Mesenteric fat pad (tissue), 1 donor: ENCODE measurements around the gene APOF. TPM values are rescaled to one million over a fixed set of nuclear protein-coding genes. Genes with fewer than 3 reads are reported as not detected.
"Not testable (repeated sequence)": the region's sequence is repeated elsewhere in the genome, so short reads cannot be mapped to it uniquely, and the experiment has no call there.

Experiments
- DNase-seq: peaks from one replicate; pipeline ENCODE4 v3.0.0-alpha.2; 2020; ENCODE audit warnings: low spot score
- total RNA-seq: library from RNA; stranded (reverse); fragmentation: NEBNext Ultra II Directional; extraction: Animal tissue kit (Norgen Biotek cat#: 25700); gene quantifications from one replicate; pipeline ENCODE4 v1.2.1, GENCODE V29; 2021
- donor health status: DM: yes; HTN: yes; CAD: no.

Gene APOF
- total RNA-seq, 1 donor from 2014 or later, result not detected

- DNase-seq, result no peak
These were observed 29.4 kb downstream of the APOF start for GRCh38 chr12:56333197-56333678.

- no peak for DNase-seq
These were observed 30.0 kb downstream of the APOF start for GRCh38 chr12:56332512-56333196.

DNA sequence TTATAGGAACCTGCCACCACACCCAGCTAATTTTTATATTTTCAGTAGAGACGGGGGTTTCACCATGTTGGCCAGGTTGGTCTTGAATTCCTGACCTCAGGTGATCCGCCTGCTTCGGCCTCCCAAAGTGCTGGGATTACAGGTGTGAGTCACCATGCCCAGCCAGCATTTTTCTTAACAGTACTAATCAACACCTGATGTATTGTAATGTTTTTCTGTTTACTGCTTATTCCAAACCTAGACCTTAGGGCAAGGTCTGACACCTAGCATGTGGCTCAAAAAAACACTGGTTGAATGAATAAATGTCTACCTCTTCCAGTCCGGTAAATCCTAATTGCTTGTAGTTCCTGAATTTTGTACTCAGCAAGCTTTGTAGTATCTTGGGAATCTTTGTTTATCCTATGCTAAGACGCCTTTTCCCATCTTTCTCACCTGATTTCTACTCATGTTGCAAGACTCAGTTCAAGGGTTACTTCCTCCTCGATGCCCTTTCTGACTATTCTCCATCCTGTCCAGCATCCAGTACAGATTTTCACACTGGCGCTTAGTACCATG is 31.6 kb downstream of the APOF start:
- no peak for DNase-seq

- DNase-seq, result no peak
These were observed 36.1 kb downstream of the APOF start for GRCh38 chr12:56326533-56326932.

DNA sequence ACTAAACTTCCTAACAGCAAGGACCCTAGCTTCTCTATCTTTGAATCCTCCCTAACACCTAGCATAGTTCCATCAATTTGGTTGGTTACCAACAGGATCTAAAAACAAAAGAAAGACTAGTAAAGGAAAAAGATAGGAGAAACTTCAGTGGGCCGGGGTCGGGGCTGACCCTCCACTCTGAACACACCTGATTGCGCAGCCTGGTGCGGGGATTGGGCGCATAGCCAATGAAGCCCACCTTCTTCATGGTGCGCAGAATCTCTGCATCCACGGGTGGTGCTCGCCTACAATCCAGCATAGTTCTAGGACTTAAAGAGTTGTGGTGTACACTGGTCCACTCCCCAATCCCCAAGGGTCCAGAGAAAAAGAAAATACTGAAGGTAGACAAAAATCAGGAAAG is 36.5 kb downstream of the APOF start:
- no peak for DNase-seq

DNA sequence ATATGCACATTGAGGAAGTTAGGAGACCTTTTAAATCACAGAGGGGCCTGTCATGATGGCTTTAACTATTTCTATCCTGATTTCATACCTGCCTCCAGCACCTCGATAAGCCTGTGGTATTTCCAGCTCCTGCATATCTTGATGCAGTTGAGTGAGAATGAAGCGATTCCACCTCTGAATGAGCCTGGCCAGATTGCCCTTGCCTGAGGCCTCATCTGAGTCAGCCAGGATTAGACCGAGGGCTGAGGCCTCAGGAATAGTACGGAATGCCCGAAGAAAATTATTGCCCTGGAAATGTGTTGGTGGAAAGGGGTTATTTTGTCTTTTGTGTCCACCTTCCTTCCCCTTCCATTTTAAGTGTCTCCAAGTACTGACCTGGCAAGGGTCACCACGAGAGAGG is 38.5 kb downstream of the APOF start:
- DNase-seq, result no peak

- DNase-seq, result not testable (repeated sequence)
These were observed 41.0 kb downstream of the APOF start for GRCh38 chr12:56321610-56322009.

- no peak for DNase-seq
These were observed 41.6 kb downstream of the APOF start for GRCh38 chr12:56321027-56321426.

DNA sequence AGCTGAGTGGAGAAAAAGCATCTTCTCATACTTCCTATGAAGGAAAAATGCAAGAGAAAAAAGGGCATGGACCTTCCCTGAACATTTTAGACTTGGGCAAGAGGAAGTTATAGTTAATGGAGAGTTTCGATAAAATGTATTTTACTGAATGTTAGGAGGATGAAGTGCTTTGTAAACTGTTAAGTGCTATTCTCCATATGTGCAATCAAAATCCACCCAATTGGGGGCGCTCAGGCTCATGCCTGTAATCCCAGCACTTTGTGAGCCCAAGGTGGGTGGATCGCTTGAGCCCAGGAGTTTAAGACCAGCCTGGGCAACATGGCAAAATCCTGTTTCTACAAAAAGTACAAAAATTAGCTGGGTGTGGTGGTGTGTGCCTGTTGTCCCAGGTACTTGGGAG is 45.0 kb downstream of the APOF start:
- DNase-seq, result no peak

DNA sequence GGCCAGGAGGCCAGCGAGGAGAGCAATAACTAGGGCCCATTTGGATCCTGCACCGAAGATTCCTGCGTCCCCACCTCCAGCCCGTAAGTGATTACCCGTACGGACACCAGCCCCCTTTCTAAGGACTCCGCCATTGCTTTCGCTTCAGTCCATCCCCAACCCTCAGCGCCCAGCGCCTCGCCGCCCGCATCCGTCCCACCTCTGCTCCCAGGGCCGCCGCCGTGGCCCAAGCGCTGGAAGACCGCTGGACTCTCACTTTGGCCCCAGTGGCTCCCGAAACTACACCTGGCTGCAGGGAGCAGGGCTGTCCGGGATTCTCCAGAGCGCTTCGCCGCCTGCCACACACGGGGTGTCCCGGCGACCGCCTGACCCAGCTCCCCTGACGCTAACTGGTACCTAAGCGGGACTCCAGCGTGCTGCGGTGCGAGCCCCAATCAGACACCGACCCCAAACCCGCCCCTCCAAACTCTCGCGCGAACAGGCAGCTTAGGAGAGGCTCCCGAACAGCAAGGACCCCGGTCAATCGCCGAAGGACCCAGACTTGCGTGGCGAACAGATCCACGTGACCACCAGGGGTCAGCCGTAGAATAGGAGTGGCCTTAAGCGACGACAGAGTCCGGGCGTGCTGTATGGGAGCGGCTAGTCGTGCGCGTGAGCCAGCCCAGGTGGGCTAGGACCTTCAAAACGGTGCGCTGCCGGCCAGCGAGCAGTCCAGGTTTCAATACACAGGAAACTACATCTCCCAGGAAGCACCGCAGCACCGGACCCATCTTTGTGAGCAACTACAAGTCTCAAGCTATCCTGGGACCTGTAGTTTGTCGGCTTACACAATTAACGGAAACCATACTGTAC is 46.8 kb downstream of the APOF start, which contains the start of gene CNPY2:
Gene CNPY2, minus strand, starts transcription at position 367 of the 852 bp plus-strand sequence. CDS start 771 bp downstream, outside the sequence.
- peak; percentile 96 for DNase-seq

DNA sequence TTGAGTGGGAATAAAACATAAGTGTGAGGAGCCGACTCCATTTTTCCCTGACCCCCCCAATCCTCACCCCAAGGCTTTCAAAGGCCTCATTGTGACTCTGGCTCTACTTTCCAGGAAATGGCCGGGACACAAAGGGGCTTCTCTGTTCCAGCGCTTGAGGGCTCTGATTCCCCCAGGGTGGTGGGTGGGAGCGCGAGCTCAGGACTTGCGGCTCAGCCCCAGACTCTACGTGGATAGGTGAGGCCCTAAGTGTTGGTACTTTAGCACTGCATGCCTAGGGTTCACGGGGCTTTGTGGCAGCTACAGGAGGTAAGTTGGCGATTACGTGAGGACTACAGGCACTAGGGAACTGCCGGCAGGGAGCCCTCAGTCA is 47.4 kb downstream of the APOF start:
- DNase-seq, result no peak

DNA sequence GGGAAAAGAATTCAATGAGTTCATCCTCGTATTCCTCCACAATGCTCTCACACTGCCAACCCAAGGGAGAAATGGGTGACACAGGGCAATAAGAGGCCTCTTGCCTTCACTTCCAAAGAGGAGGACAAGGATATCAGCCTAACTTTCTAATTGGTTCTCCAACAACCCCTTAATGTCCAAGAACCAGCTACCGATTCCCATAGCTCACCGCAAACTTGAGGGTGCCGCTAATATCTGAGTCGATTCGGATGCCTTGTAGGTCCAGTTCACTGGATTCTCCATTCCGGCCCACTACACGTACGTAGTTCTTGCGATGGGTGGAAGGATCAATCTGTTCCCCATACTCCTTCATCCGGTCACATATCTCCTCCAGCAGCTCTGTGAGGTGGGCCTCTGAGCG is 51.7 kb downstream of the APOF start:
- DNase-seq, result no peak

Other genes starting within 250 kb of the APOF start
- 2,287 TPM for gene RPL41, start 246.2 kb downstream of the APOF start, total RNA-seq
- gene ZC3H10, start 244.6 kb downstream of the APOF start, total RNA-seq, result 7.9 TPM
- 435 TPM for gene ESYT1, start 234.6 kb downstream of the APOF start, total RNA-seq
- gene MYL6B, start 210.3 kb downstream of the APOF start, total RNA-seq, result 41.3 TPM
- gene MYL6, start 204.5 kb downstream of the APOF start, total RNA-seq, result 2,743 TPM
- gene SMARCC2, start 173.4 kb downstream of the APOF start, total RNA-seq, result 113 TPM
- gene RNF41, start 140.9 kb downstream of the APOF start, total RNA-seq, result 93.8 TPM
- 18.2 TPM for gene NABP2, start 138.5 kb downstream of the APOF start, total RNA-seq
- 0.16 TPM for gene SLC39A5, start 132.8 kb downstream of the APOF start, total RNA-seq
- gene ANKRD52, start 104.5 kb downstream of the APOF start, total RNA-seq, result 46.8 TPM
- 7.7 TPM for gene COQ10A, start 95.9 kb downstream of the APOF start, total RNA-seq
- 374 TPM for gene CS, start 62.5 kb downstream of the APOF start, total RNA-seq
- gene CNPY2, start 46.9 kb downstream of the APOF start, total RNA-seq, result 87.9 TPM
- gene PAN2, start 28.9 kb downstream of the APOF start, total RNA-seq, result 38.7 TPM
- gene IL23A, start 24.0 kb downstream of the APOF start, total RNA-seq, result 0.55 TPM
- 216 TPM for gene STAT2, start 2.8 kb downstream of the APOF start, total RNA-seq
- 6.0 TPM for gene TIMELESS, start 86.6 kb upstream of the APOF start, total RNA-seq
- gene MIP, start 91.8 kb upstream of the APOF start, total RNA-seq, result not detected
- gene SPRYD4, start 105.7 kb upstream of the APOF start, total RNA-seq, result 3.0 TPM
- not detected for gene GLS2, start 125.3 kb upstream of the APOF start, total RNA-seq
- 63.1 TPM for gene RBMS2, start 159.0 kb upstream of the APOF start, total RNA-seq